Panc1 (cell line): ENCODE results near the gene CDK5.

Experiments
- CTCF ChIP-seq: fragments of 450-650 bp; IDR thresholded peaks from 2 replicates; pipeline ENCODE4 v1.5.1; 2017; ENCODE audit warnings: mild to moderate bottlenecking
- POLR2AphosphoS5 ChIP-seq: IDR thresholded peaks from 2 replicates; pipeline ENCODE4 v1.6.1; 2012; ENCODE audit warnings: mild to moderate bottlenecking, low read depth, low read length, moderate library complexity
- REST ChIP-seq, 2 experiments: IDR thresholded peaks; 2 replicates each; pipeline ENCODE4 v1.6.1; 2011 to 2012; ENCODE audit warnings: low read depth in 2 of 2, control low read depth in 1 of 2, low read length in 1 of 2, mild to moderate bottlenecking in 1 of 2, moderate library complexity in 1 of 2; ENCODE audit not compliant: insufficient read depth in 1 of 2
- TCF7L2 ChIP-seq: IDR thresholded peaks from 2 replicates; pipeline ENCODE4 v1.6.1; 2011; ENCODE audit warnings: mild to moderate bottlenecking, low read depth, low read length, inconsistent platforms

GRCh38 chr7:151035026-151035717 is 22.5 kb downstream of the CDK5 start:
- TF ChIP-seq REST (IDR thresholded peaks at IDR 0.05; ENCODE audit: insufficient read depth in 1 of 2, low read depth in 2 of 2, low read length in 1 of 2): no peak
- TF ChIP-seq CTCF: no peak
- TF ChIP-seq POLR2AphosphoS5: no peak
- no peak for TF ChIP-seq TCF7L2
